Uterus (tissue), 2 donors: ENCODE measurements around the gene KCNQ1OT1.

Experiments
- POLR2A ChIP-seq, 2 donors: fragments of 450-650 bp; IDR thresholded peaks; one replicate each; pipeline ENCODE4 v1.6.1; 2016; ENCODE audit warnings: antibody characterized with exemption in 2 of 2, mild to moderate bottlenecking in 1 of 2, moderate library complexity in 1 of 2
- TF ChIP-seq, protein P1 (sequence below), 4 experiments: fragments of 200-600 bp in 2 of 4; fragments of 450-650 bp in 2 of 4; sonication (generic) in 2 of 4; IDR thresholded peaks; one replicate each; pipeline ENCODE4 v1.5.1; 2016 to 2019; ENCODE audit warnings: antibody characterized with exemption in 4 of 4, mild to moderate bottlenecking in 2 of 4, moderate library complexity in 1 of 4

DNA sequence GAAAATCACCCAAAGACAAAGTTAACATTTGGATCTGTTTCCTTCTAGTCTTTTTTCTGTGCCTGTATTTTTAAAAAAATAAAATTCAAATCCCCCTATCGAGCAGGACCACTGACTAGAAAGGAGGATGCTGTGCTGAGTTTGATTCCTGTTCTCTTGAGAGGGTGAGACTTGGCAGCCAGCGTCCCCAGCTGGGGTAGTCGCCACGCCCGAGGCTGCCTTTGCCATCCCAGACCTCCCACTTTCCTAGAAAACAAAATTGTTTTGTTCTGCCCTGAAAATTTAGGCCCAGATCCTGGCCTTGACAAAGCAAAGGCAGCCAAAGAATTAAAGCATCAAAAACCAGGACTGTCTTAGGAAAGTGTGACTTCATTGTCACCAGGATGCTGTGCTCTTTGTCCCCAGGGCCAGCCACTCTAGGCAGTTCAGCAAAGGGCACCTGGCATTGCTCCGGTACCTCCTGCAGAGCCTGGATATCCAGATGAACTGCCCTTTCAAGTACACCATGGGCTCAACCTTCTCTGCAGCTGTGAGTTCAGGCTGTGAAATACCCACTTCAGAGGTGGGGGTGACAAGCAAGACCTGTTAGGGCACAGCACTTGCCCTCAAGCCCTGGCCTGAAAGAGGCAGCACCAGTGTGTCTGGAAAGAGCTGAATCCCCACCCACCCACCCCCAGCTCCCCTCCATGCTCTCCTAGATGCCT is 44.6 kb downstream of the KCNQ1OT1 start:
- TF ChIP-seq, protein P1, sequence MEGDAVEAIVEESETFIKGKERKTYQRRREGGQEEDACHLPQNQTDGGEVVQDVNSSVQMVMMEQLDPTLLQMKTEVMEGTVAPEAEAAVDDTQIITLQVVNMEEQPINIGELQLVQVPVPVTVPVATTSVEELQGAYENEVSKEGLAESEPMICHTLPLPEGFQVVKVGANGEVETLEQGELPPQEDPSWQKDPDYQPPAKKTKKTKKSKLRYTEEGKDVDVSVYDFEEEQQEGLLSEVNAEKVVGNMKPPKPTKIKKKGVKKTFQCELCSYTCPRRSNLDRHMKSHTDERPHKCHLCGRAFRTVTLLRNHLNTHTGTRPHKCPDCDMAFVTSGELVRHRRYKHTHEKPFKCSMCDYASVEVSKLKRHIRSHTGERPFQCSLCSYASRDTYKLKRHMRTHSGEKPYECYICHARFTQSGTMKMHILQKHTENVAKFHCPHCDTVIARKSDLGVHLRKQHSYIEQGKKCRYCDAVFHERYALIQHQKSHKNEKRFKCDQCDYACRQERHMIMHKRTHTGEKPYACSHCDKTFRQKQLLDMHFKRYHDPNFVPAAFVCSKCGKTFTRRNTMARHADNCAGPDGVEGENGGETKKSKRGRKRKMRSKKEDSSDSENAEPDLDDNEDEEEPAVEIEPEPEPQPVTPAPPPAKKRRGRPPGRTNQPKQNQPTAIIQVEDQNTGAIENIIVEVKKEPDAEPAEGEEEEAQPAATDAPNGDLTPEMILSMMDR (IDR thresholded peaks at IDR 0.05): no peak
- no peak for TF ChIP-seq POLR2A (IDR thresholded peaks at IDR 0.05)
